Retinal pigment epithelial cell (primary cell): Measurements from ENCODE around the gene METRN.
"Not testable (repeated sequence)": the region's sequence is repeated elsewhere in the genome, so short reads cannot be mapped to it uniquely, and the experiment has no call there.

Source experiments
- DNase-seq: peaks from one replicate; pipeline ENCODE4 v3.0.0-alpha.2; 2010; ENCODE audit warnings: low read depth
- H3K4me3 ChIP-seq: 2 replicates; pipeline ENCODE4 v1.5.1; 2011; ENCODE audit warnings: mild to moderate bottlenecking, low read length, control low read depth, moderate library complexity
- TF ChIP-seq, protein P1 (sequence below): conservative IDR thresholded peaks from 2 replicates; pipeline ENCODE4 v1.5.1; 2011; ENCODE audit warnings: low read depth, low read length, control low read depth, inconsistent platforms

The METRN gene

DNA sequence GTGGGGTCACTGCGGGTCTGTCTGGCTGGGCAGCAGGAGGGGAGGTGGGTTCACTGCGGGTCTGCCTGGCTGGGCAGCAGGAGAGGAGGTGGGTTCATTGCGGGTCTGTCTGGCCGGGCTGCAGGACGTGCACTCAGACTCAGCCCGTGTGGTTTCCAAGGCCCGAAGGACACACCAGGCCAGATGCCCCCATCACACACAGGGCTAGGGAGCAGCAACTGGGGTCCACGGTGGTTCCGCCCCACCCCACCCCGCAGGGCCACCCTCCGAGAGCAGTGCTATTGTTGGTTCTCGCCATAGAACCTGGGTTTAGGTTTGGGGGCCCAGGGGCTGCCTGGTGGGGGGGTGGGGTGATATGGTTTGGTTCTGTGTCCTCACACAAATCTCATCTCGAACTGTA lies 31.7 kb downstream of the METRN start:
- TF ChIP-seq, protein P1, sequence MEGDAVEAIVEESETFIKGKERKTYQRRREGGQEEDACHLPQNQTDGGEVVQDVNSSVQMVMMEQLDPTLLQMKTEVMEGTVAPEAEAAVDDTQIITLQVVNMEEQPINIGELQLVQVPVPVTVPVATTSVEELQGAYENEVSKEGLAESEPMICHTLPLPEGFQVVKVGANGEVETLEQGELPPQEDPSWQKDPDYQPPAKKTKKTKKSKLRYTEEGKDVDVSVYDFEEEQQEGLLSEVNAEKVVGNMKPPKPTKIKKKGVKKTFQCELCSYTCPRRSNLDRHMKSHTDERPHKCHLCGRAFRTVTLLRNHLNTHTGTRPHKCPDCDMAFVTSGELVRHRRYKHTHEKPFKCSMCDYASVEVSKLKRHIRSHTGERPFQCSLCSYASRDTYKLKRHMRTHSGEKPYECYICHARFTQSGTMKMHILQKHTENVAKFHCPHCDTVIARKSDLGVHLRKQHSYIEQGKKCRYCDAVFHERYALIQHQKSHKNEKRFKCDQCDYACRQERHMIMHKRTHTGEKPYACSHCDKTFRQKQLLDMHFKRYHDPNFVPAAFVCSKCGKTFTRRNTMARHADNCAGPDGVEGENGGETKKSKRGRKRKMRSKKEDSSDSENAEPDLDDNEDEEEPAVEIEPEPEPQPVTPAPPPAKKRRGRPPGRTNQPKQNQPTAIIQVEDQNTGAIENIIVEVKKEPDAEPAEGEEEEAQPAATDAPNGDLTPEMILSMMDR: no peak
- no peak for DNase-seq
- no peak overlapping the region for H3K4me3 ChIP-seq

DNA sequence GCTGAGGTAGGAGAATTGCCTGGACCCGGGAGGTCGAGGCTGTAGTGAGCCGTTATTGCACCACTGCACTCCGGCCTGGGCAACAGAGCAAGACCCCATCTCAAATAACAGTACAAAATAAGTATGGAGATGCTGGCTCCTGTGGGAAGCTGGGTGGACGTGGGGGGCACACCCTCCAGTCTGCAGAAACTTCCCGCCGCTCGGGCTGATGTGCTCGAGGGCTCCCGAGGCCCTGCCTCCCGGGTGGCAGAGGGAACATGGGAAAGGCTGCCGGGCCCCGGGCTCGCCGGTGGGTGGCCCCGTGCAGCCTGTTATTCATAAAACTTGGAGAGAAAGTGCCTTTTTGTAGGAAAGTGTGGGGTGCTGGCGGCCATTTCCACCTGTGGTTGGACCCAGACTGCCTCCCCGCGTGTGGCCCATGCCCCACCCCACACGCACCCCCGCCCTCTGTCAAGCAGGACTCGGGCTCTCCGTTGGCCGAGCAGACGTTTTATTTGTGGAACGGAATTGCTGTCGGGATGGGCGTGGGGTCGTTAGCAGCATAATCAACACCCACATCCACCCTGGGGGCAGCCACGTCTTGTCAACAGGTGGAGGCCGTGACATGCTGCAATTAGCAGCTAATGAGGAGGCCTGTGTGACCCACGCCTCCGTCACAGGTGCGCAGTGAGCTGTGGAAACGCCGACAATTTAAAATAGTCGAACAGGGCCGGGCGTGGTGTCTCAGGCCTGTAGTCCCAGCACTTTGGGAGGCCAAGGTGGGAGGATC lies 33.2 kb downstream of the METRN start:
- no peak overlapping the region for H3K4me3 ChIP-seq
- TF ChIP-seq, protein P1: no peak
- no peak for DNase-seq

DNA sequence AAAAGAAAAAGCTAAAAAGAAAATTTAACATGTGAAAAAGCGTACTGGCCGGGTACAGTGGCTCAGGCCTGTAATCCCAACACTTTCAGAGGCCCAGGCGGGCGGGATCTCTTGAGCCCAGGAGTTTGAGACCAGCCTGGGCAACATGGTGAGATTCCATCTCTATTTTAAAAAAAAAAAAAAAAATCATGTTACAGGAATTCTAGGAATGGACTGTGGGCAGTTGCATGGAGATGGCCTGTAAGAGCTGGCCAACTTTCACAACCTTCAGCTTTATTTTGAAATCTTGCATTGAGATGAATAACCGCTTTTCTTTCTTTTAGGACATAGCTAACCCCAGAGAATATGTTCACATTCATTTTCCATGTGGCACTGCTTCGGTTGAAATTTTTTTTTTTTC lies 34.1 kb downstream of the METRN start:
- DNase-seq: no peak
- TF ChIP-seq, protein P1: no peak
- H3K4me3 ChIP-seq: no peak overlapping the region

DNA sequence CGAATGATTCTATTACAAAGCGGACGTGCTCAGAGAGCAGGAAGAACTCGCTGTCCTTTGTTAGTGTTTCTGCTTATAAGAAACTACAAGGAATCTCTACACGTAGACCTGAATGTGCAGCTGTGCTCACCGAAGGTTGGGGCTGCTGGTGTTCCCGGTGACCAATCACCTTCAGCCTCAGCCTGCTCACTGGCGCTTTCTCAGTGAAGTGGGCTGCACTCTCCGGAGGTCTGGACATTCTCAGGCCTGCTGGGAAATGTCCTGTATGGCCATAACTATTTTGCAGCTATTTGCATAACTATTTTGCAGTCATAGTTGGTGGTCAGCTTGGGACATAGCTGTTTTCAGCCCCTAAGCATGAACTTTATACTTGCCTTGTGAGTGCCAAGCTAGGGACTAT lies 35.6 kb downstream of the METRN start:
- H3K4me3 ChIP-seq: no peak overlapping the region
- TF ChIP-seq, protein P1: no peak
- no peak for DNase-seq

DNA sequence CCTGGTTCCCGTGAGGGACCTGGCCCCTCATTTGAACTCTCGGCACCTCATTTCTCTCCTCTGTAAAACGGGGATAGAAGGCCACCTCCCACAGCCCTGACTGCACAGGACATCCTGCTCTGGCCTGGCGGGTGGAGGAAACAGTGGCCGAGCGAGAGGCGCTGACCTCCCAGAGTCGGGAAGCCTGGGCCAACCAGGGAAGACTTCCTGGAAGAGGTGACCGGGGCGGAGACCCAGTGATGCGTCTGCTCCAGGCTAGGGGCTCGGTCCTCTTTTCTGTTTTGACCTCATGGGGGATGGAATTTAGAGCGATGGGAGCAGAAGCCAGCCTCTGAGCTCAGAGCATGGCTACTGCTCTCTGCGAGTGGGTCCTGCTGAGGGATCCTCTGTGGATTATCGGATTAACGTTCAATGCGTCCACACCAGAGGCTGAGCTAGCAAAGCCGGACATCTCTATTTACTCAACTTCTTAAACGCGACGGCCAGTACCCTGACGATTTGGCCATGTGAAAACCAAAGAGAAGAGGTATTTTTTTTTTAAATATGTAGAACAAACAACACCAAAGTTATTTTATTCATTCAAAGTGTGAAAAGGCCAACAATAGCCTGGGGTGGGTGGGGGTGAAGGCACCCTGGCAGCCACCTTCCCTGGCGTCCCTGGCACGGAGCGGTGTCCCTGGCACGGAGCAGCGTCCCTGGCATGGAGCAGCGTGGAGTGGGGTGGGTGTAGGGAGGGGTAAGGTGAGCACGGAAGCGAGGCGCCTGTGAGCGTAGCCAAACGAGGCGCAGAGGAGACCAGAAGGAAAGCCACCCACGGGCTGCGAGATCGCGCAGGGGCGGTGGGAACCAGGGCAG lies 36.5 kb downstream of the METRN start:
- DNase-seq: no peak
- H3K4me3 ChIP-seq: no peak overlapping the region
- TF ChIP-seq, protein P1: no peak

DNA sequence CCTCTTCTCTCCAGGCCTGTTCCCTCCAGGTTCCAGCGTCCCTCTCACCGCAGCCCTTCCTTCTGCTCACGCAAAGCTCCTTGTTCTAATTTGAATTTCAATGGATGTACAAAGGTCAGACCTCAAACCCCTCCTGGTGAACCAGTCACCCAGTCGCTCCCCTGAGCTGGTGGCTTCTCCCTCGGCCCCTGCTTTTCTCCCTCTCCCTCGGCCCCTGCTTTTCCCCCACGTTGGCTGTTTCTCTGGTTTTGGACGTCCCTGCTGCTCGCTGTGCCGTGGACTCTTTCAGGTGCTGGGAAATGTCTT lies 37.0 kb downstream of the METRN start:
- H3K4me3 ChIP-seq: no peak overlapping the region

DNA sequence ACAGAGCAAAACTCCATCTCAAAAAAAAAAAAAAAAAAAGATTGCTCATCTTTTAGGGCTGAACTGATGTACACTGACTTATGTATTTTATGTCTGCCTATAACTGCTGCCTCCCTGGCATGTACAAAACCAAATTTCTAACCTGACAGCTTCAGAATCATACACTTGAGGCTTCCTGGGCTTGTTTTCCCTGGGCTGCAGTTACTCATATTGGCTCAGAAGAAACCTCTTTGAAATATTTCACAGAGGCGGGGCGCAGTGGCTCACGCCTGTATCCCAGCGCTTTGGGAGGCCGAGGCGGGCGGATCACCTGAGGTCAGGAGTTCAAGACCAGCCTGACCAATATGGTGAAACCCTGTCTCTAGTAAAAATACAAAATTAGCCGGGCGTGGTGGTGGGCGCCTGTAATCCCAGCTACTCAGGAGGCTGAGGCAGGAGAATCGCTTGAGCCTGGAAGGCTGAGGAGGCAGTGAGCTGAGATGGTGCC lies 39.2 kb downstream of the METRN start:
- DNase-seq, H3K4me3 ChIP-seq: not testable (repeated sequence)

More for the DNA sequence above, 37.0 kb downstream of the METRN start:
- no peak for DNase-seq
- TF ChIP-seq, protein P1: no peak
